ENCODE results near the gene SRSF12.

DNA sequence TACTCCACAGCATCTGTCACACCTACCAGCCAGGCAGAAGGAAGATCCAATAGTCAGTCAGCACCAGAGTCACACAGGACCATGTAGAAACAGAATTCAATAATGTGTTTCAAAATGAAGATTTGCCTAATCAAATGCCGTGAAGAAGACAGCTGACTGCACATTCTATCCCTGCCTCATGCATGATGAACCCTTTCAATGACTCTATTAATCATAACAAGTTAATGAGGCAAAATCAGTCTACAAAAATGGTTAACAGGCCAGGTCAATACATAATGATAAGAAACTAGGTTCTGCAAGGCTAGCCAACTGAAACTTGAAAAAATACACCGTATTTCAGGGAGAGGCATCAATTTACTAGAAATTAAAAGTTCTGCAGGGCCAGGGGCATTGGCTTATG is 44.0 kb downstream of the SRSF12 start:
- TF ChIP-seq POLR2AphosphoS5 (IDR thresholded peaks at IDR 0.05; ENCODE audit: low read depth, low read length) (no peak), TAF1 (IDR thresholded peaks at IDR 0.05; ENCODE audit: borderline replicate concordance, low read depth, low read length) (no peak)

Measured in GM12892 (cell line).